Measurements from ENCODE around the gene PRELP.

GRCh38 chr1:203506858-203507626, 31.4 kb downstream of the PRELP start:
- TF ChIP-seq CTCF (IDR thresholded peaks at IDR 0.05; ENCODE audit: insufficient read depth, low read depth, low read length) (no peak), EZH2 (IDR thresholded peaks at IDR 0.05; ENCODE audit: insufficient read depth, low read length) (no peak)

Data from astrocyte (in vitro differentiated cells and primary cell).